DND-41 (cell line): Measurements from ENCODE around the gene P4HA2.

Source experiments
- ATAC-seq: fragments of 200-7000 bp; cut with Tn5 transposase; 3 replicates; pipeline ENCODE4 v1.9.1; 2021; ENCODE audit warnings: low read depth; ENCODE audit not compliant: insufficient read depth
- DNase-seq: peaks from one replicate; pipeline ENCODE4 v3.0.0-alpha.2; 2020
- H2AFZ ChIP-seq: 2 replicates; pipeline ENCODE4 v1.6.0; 2012; ENCODE audit warnings: low read depth, low read length
- H3K27ac ChIP-seq: 2 replicates; pipeline ENCODE4 v1.5.1; 2012; ENCODE audit warnings: low read length, inconsistent platforms
- H3K27me3 ChIP-seq: fragments of 200-600 bp; sonication (generic); 2 replicates; pipeline ENCODE4 v1.6.0; 2012; ENCODE audit warnings: low read length, mild to moderate bottlenecking, inconsistent platforms; ENCODE audit not compliant: insufficient read depth, poor library complexity
- H3K36me3 ChIP-seq: 2 replicates; pipeline ENCODE4 v1.5.1; 2012; ENCODE audit warnings: low read length, inconsistent platforms; ENCODE audit not compliant: insufficient read depth
- H3K4me1 ChIP-seq: 2 replicates; pipeline ENCODE4 v1.5.1; 2012; ENCODE audit warnings: mild to moderate bottlenecking, low read length; ENCODE audit not compliant: insufficient read depth
- H3K4me2 ChIP-seq: 2 replicates; pipeline ENCODE4 v1.6.0; 2012; ENCODE audit warnings: mild to moderate bottlenecking, moderate library complexity, low read length, inconsistent platforms; ENCODE audit not compliant: insufficient read depth
- H3K4me3 ChIP-seq, 2 experiments: fragments of 200-600 bp in 1 of 2; shearing (Covaris generic) in 1 of 2; 2 replicates each; pipeline ENCODE4 v1.5.1; 2012 to 2016; ENCODE audit warnings: inconsistent platforms in 2 of 2, low read length in 2 of 2, mild to moderate bottlenecking in 2 of 2, low read depth in 1 of 2, moderate library complexity in 1 of 2
- H3K79me2 ChIP-seq: 2 replicates; pipeline ENCODE4 v1.6.0; 2012; ENCODE audit warnings: low read length, inconsistent platforms; ENCODE audit not compliant: insufficient read depth
- H3K9ac ChIP-seq: 2 replicates; pipeline ENCODE4 v1.6.0; 2012; ENCODE audit warnings: low read depth, mild to moderate bottlenecking, inconsistent platforms, low read length, moderate library complexity
- H3K9me3 ChIP-seq: 2 replicates; pipeline ENCODE4 v1.5.1; 2012; ENCODE audit warnings: low read length, moderate library complexity, mild to moderate bottlenecking, inconsistent platforms; ENCODE audit not compliant: insufficient read depth, severe bottlenecking
- H4K20me1 ChIP-seq: 2 replicates; pipeline ENCODE4 v1.6.0; 2012; ENCODE audit warnings: low read length; ENCODE audit not compliant: insufficient read depth
- EZH2 ChIP-seq: IDR thresholded peaks from 3 replicates; pipeline ENCODE4 v1.6.1; 2012; ENCODE audit warnings: borderline replicate concordance, low read depth, mild to moderate bottlenecking, moderate library complexity, low read length, inconsistent platforms; ENCODE audit not compliant: severe bottlenecking
- TF ChIP-seq, protein P1 (sequence below): IDR thresholded peaks from 2 replicates; pipeline ENCODE4 v1.5.1; 2012; ENCODE audit warnings: borderline replicate concordance, low read length, moderate library complexity, mild to moderate bottlenecking; ENCODE audit not compliant: poor library complexity, severe bottlenecking; ENCODE audit errors: extremely low read depth

P4HA2 gene

DNA sequence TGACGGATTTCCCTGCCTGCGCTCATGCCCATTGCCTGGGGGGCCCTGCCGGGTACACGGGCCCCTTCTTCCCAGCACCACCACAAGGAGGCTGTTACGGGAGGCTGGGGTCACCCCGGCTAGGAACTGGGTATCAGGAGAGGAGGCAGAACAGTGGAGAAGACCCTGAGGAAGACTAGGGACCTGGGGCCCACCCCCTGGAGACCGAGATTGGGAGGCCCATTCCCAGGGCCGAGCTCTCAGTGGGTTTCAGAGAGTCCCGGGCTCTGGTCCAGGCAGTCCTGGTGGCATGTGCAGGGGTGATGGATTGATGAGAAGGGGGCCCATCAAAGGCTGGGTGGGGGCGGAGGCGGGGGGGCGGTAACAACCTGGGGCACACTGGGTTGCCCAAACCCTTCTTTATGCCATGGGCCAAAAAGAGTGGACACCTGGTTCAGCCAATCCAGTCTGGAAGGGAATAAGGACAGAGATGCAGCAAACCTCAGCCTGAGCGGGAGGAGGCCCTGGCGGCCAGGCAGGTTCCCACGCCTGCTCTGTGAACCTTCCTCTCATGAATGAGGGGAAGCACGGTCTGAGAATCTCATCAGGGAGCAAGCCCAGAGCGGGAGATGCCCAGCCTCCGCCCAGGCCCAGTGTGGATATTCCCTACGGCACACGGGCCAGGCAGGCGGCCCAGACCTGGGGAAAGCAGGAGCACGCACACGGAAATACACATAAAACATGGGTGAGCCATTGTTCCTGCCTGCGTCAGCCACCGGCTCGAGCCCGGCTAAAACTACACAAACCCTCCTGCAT, 785 bp upstream of the P4HA2 start:
- no peaks in the 10 kb centered on the region for H4K20me1 ChIP-seq
- no peak overlapping the region for H3K9ac ChIP-seq
- no peaks in the 10 kb centered on the region for H3K4me1 ChIP-seq
- TF ChIP-seq EZH2 = no peak
- TF ChIP-seq, protein P1, sequence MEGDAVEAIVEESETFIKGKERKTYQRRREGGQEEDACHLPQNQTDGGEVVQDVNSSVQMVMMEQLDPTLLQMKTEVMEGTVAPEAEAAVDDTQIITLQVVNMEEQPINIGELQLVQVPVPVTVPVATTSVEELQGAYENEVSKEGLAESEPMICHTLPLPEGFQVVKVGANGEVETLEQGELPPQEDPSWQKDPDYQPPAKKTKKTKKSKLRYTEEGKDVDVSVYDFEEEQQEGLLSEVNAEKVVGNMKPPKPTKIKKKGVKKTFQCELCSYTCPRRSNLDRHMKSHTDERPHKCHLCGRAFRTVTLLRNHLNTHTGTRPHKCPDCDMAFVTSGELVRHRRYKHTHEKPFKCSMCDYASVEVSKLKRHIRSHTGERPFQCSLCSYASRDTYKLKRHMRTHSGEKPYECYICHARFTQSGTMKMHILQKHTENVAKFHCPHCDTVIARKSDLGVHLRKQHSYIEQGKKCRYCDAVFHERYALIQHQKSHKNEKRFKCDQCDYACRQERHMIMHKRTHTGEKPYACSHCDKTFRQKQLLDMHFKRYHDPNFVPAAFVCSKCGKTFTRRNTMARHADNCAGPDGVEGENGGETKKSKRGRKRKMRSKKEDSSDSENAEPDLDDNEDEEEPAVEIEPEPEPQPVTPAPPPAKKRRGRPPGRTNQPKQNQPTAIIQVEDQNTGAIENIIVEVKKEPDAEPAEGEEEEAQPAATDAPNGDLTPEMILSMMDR = no peak
- no peak overlapping the region for H3K27ac ChIP-seq
- no peaks in the 10 kb centered on the region for H3K36me3 ChIP-seq
- no peak overlapping the region for H2AFZ ChIP-seq
- H3K4me3 ChIP-seq = no peak overlapping the region
- H3K79me2 ChIP-seq = no peaks in the 10 kb centered on the region
- DNase-seq (no peak), ATAC-seq (no peak)
- peaks cover 11% of the 10 kb centered on the region for H3K27me3 ChIP-seq
- H3K9me3 ChIP-seq = no peaks in the 10 kb centered on the region
- H3K4me2 ChIP-seq = no peak overlapping the region

DNA sequence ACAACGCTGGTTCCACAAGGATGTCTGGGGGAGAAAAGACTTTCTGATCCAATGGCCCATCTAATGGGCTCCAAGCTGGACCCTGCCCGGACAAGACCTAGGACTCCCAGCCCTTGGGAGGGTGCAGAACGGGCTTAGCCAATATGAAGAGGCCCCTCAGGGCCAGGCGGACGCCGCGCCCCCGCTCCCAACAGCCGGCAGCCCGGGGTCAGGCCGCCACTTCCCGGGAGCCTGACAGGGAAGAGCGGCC, 493 bp downstream of the P4HA2 start:
- Histone ChIP-seq H3K4me1 (no peaks in the 10 kb centered on the region), H3K27me3 (peaks cover 11% of the 10 kb centered on the region), H3K4me2 (no peak overlapping the region), H3K27ac (no peak overlapping the region), H2AFZ (no peak overlapping the region), H4K20me1 (no peaks in the 10 kb centered on the region), H3K9ac (no peak overlapping the region), H3K9me3 (no peaks in the 10 kb centered on the region), H3K4me3 (no peak overlapping the region), H3K36me3 (no peaks in the 10 kb centered on the region), H3K79me2 (no peaks in the 10 kb centered on the region)
- DNase-seq = no peak
- ATAC-seq = no peak
- no peak for TF ChIP-seq EZH2
- TF ChIP-seq, protein P1 = no peak

- H3K9ac ChIP-seq = no peak overlapping the region
- DNase-seq = no peak
- H4K20me1 ChIP-seq = no peaks in the 10 kb centered on the region
- peaks cover 11% of the 10 kb centered on the region for H3K27me3 ChIP-seq
- no peak overlapping the region for H2AFZ ChIP-seq
- H3K4me3 ChIP-seq = no peak overlapping the region
- H3K4me1 ChIP-seq = no peaks in the 10 kb centered on the region
- no peaks in the 10 kb centered on the region for H3K36me3 ChIP-seq
- TF ChIP-seq, protein P1 = no peak
- TF ChIP-seq EZH2 = no peak
- no peak for ATAC-seq
- no peak overlapping the region for H3K27ac ChIP-seq
- no peaks in the 10 kb centered on the region for H3K79me2 ChIP-seq
- no peak overlapping the region for H3K4me2 ChIP-seq
- H3K9me3 ChIP-seq = no peaks in the 10 kb centered on the region
Measured at GRCh38 chr5:132226516-132227234, 978 bp downstream of the P4HA2 start.
